Urothelium cell line (cell line): Measurements from ENCODE around the gene MAMDC4.
"Not testable (repeated sequence)": the region's sequence is repeated elsewhere in the genome, so short reads cannot be mapped to it uniquely, and the experiment has no call there.

Experiments used
- DNase-seq: peaks from one replicate; pipeline ENCODE4 v3.0.0; 2011; ENCODE audit warnings: low spot score, mixed read lengths
- FAIRE-seq: peaks from 2 replicates; lab custom pipeline; 2011; peaks lifted over from hg19 to GRCh38; lab: Jason Lieb, UNC

The MAMDC4 gene

DNA sequence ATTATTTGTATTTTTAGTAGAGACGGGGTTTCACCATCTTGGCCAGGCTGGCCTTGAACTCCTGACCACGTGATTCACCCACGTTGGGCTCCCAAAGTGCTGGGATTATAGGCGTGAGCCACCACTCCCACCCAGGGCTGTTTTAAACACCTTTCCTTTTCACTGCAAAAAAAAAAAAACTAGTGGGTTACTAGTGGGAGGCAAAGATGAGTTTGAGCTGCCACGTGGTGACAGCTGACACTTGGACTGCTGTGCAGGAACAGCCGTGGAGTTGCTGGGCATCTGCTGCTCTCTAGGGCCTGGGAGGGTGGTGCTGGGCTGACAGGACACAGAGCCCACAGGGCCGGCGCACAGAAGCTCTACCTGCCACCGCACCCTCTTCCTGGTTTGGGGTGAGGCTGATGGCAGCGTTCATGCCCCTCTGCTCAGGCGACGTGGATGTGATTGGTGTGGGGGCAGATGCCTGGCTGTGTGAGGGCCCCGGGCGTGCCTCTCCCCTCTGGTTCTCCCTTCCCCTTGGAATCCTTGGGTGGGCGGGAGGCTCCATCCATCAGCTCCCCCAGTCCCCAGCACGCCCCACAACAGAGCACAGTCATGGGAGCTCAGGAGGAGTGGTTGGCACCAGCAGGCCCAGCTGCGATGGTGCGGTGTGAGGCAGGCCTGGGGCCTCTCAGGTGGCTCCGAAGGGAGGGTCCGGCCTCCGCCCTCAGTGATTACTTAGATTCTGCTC is 27.5 kb upstream of the MAMDC4 start:
- DNase-seq (no peak), FAIRE-seq (no peak)

DNA sequence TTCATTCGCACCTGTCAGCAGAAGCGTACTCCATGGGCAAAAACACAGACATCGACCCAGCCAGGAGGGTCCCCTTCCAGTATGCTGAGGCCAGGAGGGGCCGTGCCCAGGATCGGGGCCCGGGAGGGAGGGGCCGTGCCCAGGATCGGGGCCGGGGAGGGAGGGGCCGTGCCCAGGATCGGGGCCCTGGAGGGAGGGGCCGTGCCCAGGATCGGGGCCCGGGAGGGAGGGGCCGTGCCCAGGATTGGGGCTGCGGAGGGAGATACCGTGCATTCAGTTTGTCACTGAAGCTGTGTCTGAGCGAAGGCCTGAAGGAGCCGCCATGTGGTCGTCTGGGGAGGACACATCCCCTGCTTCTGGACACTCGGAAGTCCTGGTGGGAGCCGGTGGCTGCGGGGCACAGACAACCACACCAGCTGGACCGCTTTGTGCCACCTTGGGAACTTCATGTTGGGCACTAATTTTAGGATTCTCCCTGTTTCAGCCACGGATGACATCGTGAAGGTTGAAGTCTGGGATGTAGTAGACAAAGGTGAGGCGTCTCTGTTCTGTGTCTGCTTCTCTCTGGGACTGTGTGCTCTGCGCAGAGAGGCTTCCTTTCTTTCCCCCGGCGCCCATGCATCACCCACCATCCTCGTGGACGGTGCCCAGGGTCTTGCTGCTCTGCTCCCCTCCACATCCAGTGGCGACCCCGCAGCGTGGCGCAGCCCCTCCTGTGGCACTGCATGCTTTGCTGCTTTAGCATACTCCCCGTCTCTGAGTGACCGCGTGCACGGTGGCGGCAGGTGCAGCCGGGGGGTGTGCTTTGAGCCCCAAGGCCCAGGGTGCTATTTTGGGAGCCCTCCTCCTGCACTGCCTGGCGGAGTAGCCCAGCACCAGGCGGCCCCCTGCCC is 26.6 kb upstream of the MAMDC4 start:
- FAIRE-seq (no peak), DNase-seq (no peak)

DNA sequence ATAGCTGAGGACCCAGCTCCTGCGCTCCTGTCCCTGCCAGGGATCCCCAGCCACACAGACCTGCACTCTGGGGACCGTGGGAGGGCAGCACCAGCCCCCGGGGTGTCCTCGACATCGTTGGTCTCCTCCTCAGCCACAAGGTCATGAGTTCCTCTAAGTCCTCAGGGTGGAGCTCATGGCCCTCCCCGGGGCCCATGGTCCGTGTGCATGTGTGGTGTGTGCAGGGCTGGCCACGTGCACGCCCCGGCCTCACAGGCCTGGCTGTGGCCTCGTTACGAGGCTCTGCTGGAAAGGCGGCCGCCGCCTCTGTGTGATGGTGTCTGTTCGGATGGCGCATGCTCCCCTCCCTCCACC is 26.0 kb upstream of the MAMDC4 start:
- FAIRE-seq (no peak), DNase-seq (no peak)

DNA sequence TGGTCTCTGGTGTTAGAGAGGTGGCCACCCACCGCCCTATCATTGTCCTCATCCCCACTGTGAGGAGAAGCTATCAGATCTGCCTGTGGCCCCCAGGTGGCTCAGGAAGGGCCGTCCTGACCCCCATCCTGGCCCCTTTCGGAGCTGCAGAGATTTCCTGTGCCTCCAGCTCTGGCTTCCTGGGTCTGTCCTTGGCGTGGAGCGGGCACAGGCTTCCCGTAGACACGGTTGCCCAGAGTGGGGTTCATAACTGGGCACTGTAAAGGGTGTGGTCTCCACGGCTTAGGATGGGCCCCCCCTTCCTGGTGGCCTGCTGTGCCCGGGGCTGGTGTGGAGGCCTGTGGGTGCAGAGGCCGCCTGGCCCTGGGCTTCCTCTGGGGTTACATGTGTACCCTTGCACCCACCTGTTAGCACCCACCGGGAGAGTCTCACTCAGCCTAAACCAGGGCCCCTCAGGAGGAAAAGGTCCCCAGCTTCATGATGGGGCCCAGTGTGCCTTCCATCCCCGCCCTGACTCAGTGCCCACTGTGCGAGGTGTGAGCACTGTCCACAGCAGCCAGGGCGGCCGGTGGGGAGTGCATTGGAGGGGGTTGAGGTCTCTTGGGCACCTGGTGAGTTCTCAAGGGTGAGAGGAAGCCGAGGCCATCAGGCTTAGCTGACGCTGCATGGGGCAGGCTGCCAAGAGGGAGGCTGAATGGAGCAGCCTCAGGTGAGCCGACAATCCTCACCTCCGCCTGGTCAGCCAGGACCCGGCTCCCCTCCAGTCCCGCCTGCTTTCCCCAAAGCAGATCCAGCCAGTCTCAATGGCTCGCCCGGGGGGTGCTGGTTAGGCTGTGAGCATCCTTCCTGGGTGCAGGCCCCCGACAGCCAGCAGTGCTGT is 25.2 kb upstream of the MAMDC4 start:
- DNase-seq (no peak), FAIRE-seq (no peak)

DNA sequence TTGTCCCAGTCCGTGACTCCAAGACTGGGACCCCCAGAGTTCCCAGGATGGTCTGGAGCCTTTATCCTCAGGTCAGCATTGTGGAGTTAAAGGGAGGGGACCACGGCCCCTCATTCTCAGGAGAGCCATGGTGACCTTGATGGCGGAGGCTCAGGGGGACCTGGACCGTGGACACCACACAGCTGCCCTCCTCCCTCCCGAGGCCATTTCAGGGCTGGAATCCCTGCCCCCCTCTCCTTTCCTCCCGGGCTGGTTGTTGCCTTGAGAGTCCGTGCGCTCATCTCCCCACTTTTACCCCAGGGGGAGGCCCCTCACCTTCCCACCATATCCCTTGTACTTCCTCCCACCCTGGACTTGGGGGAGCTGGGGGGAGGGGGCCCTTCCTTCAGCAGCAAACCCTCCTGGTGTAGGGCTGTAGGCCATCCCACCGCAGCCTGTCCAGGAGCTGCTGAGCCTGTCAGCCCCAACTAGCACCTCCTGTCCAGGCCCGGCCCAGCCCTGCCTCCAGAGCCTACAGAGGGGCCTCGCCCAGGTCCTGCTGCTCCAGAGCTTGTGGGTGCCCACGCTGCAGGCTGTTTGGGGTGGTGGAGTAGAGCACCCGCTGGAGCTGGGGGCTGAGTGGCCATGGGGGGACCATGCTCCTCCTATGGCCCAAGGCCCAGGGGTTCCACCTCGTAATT is 24.2 kb upstream of the MAMDC4 start:
- DNase-seq (no peak), FAIRE-seq (no peak)

DNA sequence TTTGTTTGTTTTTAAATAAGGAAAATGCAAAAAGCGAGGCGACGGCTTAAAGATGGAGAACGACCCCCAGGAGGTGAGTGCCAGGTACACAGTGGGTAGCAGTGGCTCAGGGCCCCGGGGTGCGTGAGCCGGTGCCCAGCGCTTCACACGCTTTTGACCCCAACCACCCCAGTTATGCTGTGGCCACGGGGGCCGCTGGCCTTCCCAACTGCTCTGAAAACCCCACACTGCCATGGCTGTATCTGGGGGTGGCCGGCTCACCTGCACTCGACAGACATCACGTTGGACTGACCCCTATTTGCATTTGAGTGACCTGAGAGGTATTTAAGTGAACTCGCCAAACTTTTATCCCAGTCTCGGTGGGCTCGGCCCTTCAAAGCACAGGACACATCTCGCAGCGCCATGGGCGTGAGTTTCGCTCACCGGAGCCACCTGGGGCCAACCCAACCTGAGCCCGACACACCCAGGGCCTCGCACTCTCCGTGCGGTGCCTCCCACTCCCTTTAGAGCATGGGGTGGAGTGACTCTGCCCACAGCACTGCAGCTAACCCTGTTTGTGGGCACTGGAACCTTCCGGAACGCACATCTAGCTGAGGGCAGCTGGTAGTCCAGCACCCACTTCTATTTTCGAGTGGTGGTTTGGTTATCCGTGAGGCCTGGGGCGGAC is 23.5 kb upstream of the MAMDC4 start:
- FAIRE-seq, result no peak

DNA sequence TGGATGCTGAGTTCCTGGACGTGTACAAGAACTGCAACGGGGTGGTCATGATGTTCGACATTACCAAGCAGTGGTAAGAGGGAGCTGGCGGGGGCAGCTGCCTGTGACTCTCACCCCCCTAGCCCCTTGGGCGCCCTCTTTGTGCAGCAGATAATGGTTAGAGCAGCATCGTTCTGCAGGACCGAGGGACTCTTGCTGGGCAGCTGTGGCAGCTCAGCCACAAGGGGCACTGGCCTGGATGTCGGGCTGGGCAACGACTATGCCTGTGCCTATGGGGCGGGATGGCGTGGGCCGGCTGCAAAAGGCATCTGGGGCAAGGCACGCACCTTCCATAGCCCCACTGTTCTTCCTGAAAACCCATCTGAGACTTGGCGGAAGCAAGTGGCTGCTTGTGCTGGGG is 22.7 kb upstream of the MAMDC4 start:
- no peak for DNase-seq
- FAIRE-seq, result no peak

More for the DNA sequence above, 23.5 kb upstream of the MAMDC4 start:
- no peak for DNase-seq

DNA sequence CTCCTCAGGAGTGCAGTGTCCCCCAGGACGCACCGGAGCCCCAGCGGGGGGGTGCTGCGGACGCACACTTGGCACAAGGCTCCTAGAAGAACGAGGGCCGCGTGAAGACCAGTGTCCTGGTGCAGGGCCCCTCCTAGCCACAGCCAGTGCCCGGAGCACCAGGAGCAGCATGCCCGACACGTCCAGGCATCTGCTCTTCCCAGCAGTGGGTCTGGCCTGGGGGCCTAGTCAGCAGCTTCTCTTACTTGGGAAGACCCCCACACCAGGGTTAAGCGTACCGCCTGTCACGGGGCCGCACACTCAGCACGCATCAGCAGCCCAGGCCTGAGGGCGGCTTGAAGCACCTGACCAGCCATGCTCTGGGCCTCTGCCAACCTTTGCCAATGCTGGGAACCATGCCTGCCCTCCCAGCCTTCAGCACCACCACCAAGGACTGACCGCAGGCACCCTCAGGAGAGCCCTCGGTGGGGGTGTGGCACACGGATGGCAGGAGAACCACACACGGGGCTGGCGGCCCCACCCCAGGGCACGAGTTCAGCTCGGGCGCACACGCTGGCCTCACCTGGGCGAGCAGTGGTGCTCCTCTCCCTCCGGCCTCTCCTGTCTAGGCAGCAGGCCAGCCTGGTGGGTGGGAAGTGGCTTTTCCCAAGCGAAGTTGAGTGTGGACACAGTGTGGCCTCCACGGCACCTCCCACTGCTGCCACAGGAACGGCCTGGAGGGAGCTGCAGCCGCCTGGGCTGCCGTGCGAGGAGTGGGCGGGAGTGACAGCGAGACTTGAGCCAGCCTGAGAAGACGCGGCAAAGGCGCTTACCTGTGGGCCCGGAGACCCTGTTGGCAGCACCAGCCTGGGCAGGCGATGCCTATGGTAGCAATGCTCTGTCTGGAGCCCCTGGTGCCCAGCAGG is 21.9 kb upstream of the MAMDC4 start:
- DNase-seq (no peak), FAIRE-seq (no peak)

DNA sequence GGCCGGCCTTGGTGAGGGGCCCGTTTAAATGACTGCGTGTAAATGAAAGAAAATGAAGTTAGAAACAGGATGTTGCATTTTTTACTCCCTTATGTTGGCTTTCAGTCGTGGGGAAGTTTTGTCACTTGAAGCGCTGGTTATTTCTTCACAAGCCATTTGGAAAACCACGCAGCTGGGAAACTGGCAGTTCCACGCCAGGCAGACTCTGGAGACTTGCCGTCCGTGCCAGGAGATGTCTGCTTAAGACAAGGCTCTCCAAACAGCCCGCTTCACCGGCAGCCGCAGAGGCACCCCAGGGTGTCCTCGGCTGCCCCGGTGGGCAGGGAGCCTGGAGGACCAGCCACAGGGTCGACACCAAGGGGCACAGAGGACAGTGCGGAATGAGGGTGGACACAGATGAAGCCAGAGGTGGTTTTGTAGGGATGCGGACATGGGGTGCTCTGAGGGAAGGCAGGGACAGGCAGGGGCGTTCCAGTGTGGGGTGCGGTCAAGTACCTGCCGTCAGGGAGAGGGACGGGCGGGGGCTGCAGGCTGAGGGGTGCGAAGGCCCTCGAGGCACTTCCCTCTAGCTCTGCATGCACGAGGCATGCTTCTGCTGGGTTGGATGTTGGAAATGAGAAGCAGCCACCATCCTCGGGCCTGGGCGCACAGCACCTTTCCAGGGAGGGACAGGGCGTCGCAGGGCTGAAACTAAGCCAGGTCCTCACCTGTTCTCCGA is 21.0 kb upstream of the MAMDC4 start:
- DNase-seq (no peak), FAIRE-seq (no peak)

DNA sequence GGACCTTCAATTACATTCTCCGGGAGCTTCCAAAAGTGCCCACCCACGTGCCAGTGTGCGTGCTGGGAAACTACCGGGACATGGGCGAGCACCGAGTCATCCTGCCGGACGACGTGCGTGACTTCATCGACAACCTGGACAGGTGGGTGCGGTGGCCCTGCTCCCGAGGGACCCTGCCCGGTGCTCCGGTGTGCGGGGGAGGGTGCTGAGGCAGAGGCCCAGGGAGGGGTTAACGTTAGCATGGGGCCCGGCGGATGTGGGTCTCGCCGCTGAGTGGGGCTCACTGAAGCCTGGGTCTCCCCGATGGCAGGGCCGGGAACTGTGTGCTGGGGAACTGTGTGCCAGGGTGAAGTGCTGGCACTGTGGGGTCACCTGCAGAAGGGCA is 20.4 kb upstream of the MAMDC4 start:
- no peak for DNase-seq
- no peak for FAIRE-seq

DNA sequence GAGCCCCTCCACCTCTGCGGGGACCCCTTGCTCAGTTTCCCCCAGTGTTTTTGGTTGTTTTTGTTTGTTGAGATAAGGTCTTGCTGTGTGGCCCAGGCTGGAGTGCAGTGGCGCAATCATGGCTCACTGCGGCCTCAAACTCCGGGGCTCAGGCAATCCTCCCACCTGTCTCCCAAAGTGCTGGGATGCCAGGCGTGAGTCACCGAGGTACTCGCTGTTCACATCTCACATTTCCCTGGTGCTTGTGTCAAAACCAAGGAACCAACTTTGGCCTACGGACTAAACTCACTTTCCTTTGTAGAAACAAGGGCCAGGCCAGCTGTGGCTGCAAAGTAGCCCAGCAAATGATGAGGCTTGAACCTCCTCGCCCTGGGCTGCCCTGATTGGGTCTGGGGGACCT is 19.6 kb upstream of the MAMDC4 start:
- FAIRE-seq, result no peak
- DNase-seq, result no peak

DNA sequence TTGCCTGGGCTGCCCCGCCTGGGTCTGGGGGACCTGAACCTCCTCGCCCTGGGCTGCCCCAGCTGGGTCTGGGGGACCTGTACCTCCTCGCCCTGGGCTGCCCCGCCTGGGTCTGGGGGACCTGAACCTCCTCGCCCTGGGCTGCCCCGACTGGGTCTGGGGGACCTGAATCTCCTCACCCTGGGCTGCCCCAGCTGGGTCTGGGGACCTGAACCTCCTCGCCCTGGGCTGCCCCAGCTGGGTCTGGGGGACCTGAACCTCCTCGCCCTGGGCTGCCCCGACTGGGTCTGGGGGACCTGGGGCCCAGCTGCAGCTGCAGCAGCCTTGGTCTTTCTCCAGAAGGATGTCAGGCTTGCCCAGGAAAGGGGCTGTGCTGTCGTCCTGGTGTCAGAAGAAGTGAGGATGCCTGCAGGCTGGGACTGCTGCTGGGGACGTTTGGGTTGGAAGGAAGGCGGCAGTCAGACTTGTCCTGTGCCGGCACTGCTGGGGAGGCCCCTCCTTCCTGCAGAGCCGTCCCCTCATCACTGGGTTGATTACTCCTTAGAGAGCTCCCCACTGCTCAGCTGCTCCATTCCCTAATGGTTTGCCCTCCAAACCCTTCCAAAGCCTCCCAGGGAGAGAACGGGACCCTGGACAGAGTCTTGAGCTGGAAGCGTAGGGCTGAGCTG is 18.6 kb upstream of the MAMDC4 start:
- DNase-seq, FAIRE-seq: not testable (repeated sequence)

DNA sequence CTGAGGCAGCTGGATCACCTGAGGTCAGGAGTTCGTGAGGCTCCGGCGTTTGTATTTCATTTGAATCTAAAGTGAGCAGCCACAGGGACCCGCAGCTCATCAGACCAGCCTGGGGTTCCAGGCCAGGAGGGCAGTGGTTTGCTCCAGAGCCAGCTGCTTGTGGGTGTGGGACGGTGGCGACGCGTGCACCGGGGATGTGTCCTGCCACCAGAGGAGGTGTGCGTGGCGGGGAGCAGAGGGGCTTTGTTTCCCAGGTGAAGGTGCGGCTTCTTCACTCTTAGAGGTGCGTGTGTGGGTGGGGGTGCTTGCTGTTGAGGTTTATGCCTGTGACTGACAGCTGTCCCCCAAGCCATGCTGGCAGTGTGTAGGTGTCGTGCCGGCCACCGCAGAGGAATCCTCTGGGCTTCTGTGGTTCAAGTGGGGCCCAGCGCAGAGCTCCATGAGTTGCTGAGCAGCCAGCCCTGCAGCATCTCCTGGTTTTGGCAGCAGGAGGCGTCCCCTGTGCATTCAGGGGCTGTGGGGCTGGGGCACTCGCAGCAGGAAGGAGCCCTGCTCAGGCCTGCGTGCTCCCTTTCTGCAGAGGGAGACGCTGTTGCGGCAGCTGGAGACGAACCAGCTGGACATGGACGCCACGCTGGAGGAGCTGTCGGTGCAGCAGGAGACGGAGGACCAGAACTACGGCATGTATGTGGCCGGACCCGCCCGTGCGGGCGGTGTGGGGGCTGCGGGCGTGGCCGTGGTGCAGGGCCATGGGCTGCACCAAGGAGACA is 16.8 kb upstream of the MAMDC4 start:
- FAIRE-seq (no peak), DNase-seq (no peak)

DNA sequence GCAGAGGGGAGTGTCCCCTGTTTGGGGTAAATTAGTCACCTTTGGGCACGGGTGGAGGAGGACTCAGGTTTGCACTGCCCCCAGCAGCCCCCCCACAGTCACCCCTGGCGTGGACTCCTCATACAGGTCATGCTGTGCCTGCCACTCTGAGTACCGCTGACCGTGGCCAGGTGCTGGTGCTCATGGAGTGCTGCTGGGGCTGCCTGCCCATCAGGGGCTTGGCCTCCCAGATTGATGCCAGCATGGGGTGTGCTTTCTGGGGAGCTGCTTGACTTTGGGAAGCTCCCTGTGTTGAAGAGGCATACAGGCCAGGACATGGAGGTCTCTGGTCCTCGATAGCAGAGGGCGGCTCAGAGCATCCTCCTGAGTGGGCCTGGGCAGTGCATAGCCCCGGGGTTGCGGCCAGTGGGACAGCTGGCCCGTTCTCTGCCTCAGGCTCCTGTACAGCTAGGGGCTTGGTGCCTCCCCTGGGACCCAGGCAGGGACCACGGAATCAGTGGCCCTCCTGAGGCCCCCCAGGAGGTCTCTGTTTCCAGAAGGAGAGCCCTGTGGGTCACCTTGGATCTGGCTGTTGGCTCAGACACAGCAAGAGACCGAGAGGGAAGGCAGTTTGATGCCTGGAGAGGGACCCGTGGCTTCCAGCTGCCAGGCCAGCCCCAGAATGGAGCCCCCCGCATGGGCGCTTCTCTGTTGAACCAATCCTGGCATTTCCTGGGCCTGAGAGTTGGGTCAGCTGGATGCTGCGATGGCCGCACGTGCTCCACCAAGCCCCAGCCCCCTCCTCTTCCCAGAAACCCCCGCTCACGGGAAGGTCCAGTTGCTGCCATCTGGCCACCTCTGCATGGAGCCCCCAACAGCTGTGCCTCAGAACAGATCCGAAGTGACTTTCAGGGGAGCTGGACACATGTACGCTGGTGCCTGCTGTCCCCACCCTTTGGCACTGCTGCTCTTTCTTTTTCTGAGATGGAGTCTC is 15.9 kb upstream of the MAMDC4 start:
- FAIRE-seq, result no peak

DNA sequence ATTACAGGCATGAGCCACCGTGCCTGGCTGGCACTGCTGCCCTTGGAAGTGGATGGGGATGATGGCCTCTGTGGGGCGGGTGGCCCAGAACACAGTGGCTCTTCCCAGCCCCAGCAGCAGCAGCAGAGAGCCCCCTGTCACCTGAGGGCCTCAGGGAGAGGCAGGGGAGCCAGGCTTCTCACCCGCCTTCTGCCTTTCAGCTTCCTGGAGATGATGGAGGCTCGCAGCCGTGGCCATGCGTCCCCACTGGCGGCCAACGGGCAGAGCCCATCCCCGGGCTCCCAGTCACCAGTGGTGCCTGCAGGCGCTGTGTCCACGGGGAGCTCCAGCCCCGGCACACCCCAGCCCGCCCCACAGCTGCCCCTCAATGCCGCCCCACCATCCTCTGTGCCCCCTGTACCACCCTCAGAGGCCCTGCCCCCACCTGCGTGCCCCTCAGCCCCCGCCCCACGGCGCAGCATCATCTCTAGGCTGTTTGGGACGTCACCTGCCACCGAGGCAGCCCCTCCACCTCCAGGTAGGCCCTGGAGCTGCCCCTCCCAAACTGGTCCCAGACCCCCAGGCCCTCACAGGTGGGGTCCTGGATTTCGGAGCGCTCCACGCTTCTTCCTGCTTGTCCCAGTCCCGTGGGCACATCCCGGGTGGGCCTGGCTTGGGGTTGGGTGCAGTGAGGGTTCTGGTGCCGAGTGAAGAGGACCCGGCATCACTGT is 14.8 kb upstream of the MAMDC4 start:
- DNase-seq (no peak), FAIRE-seq (no peak)

More for the DNA sequence above, 15.9 kb upstream of the MAMDC4 start:
- no peak for DNase-seq
